HG02840 (cell line): Measurements from ENCODE around the gene STXBP2.

Experiments
- ATAC-seq: cut with Tn5 transposase; IDR thresholded peaks from one replicate; pipeline ENCODE4 v1.9.1; 2021; ENCODE audit warnings: mild to moderate bottlenecking, moderate library complexity, moderate number of reproducible peaks; ENCODE audit not compliant: unreplicated experiment, low FRiP score

Gene STXBP2

DNA sequence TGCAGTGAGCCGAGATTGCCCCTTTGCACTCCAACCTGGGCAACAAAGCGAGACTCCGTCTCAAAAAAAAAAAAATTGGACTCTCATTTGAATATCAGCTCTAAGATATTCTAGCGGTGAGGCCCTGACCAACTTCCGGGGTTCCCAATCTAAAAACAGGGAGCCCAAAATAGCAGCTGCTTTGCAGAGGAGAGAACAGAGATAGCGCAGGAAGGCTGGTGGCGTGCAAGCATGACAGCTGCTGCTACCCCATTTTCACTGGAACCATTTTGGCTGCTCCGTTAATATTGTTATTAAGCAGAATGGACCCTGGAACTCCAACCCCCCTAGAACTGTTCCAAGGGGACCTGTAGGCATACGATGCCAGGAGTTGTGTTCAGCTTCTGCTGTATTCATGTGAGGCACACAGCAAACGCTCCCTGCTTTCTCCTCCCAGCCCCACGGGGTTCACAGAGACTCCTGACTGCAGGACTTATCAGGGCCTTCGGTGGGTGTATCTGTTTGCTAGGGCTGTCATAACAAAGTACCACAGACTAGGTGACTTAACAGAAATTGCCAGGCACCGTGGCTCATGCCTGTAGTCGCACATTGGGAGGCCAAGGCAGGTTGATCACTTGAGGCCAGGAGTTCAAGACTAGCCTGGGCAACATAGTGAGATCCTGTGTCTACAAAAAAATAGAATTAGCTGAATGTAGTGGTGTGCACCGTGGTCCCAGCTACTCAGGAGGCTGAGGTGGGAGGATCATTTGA lies 11.5 kb downstream of the STXBP2 start:
- no peak for ATAC-seq

DNA sequence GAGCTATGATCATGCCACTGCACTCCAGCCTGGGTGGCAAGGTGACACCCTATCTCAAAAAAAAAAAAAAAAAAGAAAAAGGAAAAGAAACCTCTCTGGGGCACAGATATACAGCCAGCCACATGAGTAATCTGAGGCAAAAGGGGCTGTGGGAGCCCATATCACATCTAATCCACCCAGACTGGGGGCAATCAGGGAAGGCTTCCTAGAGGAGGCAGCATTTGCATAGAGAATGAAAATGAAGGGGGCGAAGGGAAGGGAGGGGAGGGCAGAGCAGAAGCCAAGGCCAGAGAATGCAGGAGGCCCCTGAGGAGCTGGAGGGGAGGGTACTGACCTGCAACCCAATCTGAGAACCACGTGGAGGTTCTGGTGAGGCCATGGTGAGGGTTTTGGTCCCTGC lies 13.2 kb downstream of the STXBP2 start:
- no peak for ATAC-seq

DNA sequence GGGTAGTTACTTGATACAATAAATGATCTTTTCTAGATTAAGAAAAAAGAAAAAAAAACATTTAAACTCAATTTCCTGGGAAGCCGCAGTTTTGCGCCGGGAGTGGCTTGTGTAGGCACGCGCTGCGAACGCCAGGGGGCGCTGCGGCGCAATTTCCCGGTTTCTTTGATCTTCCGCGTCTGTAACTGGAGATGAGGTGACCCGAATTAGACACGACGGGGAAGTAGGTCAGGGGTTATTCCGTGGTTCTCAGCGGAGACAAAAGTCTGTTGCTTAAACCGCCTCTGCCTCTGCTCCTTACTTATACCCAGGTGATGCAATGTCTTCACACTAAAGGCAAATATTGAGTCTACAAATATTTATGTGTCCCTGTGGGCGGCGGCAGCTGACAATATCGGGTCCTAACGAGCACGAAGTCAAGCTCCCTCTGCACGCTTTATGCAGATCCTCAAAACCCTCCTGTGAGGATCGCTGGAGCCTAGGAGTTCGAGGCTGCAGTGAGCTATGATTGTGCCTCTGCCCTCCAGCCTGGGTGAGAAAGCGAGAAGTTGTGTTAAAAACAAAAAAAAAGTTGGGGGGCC lies 15.2 kb downstream of the STXBP2 start:
- ATAC-seq, result no peak

DNA sequence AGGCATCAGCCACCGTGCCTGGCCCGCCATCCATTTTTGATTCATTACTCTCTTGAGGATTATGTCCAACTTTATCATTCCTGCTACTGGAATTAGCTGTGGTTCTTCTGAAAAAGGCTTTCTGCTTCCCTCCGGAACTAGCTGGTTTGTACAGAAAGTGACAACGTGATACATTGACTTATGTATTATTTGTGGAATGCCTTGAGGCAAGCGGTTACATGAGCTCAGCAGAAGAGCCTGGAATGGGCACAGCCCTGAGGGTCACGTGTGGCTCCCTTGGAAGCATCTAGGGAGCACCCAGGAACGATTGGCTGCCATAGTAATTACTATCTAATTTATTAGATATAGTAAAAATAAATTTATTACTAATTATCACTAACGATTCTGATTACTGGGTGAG lies 17.5 kb downstream of the STXBP2 start:
- ATAC-seq, result no peak

DNA sequence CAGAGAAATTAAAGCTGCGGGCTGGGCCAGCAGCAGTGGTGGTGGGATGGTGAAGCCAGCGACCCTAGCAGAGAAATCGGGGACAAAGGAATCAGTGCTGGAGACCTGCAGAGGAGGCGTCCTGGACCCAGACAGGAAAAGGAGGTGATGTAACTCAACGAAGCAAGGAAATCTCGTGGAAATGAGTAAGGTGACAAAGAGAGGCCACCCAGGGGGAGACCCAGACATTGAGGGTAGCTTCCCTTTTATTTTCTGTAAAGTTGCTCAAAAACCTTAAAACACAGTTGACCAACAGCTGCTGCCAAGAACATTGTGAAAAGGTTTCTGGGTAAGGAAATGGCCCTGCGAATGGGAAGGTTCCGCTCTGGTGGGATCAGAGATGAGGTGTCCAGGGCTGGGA lies 18.7 kb downstream of the STXBP2 start:
- no peak for ATAC-seq

DNA sequence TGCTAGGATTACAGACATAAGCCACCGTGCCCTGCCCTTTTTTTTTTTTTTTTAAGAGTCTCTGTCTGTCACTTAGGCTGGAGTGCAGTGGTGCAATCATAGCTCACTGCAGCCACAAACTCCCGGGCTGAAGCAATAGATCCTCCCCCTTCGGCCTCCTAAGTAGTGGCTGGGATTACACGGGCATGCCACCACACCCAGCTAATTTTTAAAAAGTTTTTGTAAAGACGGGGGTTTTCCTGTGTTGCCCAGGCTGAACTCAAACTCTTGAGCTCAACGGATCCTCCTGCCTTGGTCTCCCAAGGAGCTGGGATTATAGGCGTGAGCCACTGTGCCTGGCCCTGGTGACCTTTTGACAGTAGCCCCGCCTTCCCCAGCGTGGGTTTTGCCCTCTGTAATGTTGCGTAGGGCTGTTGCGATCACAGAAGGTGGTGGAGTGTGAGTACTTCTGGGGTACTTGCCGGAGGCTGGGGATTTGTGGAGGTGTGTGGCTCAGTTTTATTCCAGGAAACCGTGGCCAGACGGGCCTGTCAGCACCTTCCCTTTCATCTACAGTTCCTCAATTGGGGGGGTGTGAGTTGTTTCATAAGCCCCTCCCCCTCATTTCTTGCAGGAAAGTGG lies 20.3 kb downstream of the STXBP2 start:
- ATAC-seq, result no peak

DNA sequence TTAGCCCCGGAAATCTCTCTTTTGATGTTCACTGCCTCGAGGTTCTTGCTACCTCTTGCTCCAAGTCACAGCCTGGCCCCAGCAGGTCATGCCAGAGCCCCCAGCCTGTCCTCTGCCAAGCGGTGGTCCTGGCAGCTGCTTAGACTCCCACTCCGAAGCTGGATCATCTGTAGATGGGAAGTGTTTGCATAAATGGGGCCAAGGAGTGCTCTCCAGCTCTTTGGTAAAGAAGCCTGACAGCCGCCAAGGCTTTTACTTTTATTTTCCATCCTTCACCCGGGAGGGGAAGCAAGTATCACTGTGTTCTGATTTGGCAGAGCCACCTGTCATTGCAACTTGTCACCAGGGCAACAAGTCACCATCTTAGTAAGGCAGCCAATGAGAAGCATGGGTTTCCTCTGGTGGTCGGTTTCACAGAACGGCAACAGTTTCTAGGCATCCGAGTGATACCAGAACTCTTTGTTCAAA lies 21.3 kb downstream of the STXBP2 start:
- no peak for ATAC-seq

DNA sequence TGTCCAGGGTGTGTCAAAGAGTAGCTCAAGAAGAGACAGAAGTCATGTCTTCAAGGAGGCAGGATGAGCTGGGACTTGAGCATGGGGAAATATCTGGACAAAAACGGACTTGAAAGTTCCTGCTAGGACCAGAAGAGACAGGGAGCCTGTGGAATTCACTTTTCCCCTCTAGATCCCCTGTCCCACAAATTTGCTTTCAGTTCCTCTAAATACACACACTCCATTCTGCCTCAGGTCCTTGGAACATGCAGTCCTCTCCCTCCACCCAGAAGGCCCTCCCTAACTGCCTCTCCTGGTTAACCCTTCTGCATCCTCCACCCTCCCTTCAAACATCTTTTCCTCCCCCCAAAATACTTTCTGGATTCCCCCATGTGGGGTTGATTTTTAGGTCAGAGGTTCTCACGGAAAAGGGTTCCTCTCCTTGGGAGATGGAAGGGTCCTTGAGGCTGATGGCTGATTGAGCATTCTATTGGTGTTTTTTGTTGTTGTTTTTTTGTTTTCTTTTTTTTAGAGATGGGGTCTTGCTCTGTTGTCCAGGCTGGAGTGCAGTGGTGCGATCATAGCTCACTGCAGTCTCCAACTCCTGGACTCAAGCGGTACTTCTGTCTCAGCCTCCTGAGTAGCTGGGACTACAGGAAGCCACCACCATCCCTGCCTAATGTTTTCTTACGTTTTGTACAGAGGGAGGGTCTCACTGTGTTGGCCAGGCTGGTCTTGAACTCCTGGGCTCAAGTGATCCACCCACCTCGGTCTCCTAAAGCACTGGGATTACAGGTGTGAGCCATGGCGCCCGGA lies 25.0 kb downstream of the STXBP2 start:
- no peak for ATAC-seq

DNA sequence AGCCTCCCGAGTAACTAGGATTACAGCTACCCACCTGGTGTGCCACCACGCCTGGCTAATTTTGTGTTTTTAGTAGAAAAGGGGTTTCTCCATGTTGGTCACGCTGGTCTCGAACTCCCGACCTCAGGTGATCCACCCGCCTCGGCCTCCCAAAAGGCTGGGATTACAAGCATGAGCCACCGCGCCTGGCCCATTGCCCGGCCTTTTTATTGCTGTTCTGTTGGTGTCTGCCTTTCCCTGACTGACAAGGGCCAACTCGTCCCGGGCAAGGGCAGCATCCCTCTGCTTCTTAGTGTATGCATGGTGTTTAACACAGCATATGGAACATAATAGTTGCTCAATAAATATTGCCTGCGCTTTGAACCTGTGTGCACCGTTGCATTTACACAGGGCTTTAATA lies 25.7 kb downstream of the STXBP2 start:
- ATAC-seq, result no peak

DNA sequence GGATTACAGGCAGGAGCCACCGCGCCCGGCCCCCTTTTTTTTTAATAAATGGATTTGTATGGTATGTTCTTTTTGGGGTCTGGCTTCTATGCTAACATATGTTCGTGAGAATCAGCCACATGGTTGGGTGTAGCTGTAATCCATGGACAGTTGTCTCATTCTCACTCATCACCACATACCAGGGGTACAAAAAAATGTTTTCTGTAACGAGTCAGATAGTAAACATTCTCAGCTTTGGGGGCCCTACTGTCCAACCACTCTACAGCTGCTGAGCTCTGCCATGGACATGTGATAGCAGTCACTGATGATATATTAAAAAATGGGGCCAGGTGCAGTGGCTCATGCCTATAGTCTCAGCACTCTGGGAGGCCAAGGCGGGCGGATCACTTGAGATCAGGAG lies 26.8 kb downstream of the STXBP2 start:
- no peak for ATAC-seq

DNA sequence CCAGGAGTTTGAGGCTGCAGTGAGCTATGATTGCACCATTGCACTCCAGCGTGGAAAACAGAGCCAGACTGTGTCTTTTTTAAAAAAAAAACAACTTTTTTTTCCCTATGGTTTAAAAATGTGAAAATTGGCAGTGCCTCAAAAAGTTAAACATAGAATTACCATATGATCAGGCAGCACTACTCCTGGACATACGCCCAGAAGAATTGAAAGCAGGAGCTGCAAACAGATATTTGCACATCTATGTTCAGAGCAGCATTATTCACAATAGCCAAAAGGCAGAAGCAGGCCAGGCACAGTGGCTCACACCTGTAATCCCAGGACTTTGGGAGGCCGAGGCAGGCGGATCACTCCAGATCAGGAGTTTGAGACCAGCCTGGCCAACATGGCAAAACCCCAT lies 28.2 kb downstream of the STXBP2 start:
- ATAC-seq, result no peak

DNA sequence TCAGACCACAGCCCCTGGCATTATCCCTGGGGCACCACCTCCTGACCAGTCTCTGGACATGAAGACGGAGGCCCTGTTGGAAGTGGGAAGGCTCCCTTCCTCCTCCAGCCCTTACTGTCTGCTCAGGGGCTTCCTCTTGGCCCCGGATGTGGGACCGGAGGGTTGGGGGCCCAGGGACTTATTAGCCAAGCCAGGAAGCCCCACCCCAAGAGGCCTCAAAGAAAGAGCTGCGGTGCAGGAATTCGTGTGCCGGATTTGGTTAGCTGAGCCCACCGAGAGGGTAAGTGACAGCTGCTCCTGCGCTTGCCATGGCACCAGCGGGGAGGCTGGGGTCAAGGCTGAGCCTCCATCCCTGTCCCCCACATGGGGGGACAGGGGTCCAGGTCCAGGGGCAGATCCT lies 31.9 kb downstream of the STXBP2 start, which contains the start of gene RETN:
TSS of gene RETN (plus strand) at position 208 of the 400 bp plus-strand sequence. CDS start 278 bp downstream, outside the sequence.
- ATAC-seq, result no peak

DNA sequence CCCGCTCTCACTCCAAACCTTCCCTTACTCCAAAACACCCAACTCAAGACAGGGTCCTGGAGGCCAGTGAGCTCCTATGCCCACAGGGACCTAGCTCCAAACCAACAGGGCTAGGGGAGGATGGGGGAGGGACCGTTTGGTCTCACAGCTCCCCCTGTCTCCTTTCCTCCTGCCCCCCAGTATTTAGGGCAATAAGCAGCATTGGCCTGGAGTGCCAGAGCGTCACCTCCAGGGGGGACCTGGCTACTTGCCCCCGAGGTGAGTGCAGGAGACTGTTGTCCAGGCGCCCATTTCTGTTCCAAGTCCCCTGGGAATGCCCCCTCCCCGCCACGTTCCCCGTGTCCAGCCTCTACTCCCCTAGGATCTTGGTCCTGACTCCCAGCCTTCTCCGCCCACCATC lies 32.7 kb downstream of the STXBP2 start:
- ATAC-seq, result no peak

DNA sequence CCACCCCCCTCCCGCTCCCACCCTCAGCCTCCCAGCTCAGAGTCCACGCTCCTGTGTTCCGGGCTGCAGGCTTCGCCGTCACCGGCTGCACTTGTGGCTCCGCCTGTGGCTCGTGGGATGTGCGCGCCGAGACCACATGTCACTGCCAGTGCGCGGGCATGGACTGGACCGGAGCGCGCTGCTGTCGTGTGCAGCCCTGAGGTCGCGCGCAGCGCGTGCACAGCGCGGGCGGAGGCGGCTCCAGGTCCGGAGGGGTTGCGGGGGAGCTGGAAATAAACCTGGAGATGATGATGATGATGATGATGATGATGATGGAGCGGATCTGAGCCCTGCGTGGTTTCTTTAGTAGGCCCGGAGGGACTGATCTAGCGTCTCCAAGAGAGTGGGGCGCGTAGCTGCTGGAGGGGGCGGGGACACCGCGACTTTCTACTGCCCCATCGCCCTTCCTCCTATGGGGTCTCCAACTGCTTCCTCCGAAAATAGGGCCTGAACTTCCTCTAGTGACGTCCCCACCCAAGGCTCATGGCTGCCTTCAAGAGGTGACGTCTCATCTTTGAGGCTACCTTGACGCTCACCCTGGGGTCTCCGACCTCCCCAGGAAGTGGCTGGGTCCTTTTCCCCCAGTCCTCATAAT lies 33.4 kb downstream of the STXBP2 start:
- ATAC-seq, result no peak

DNA sequence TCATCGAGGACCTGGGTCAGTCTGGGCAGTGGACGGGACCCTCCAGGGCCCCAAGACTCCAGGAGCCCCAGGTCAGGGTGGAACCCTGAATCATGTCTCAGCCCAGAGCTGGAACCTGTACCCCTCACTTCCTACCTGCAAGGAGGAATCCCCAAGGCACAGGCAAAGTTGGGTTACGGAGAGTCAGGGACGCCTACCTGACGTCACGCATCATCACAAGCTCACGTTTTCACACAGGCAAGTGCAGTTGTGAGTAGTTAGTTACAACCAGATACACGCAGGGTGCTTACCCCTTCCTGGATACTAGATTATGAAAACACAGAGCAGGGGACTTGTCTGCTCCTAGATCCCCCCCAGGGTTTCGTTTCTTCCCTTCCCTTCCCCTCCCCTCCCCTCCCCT lies 33.9 kb downstream of the STXBP2 start:
- no peak for ATAC-seq

DNA sequence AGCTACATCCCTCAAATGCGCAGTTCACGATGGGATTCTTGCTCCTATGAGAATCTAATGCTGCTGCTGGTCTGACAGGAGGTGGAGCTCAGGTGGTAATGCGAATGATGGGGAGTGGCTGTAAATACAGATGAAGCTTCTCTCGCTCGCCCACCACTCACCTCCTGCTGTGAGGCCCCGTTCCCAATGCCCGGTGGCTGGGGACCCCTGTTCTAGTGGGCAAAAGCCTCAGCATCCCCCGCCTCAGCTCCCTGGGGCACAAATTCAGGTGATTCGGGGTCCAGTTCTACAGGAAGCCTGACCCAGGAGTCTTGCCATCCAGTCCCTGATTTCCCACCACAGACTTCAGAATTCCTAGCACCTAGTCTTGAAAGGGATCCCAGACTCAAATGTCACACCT lies 35.6 kb downstream of the STXBP2 start:
- ATAC-seq, result no peak

DNA sequence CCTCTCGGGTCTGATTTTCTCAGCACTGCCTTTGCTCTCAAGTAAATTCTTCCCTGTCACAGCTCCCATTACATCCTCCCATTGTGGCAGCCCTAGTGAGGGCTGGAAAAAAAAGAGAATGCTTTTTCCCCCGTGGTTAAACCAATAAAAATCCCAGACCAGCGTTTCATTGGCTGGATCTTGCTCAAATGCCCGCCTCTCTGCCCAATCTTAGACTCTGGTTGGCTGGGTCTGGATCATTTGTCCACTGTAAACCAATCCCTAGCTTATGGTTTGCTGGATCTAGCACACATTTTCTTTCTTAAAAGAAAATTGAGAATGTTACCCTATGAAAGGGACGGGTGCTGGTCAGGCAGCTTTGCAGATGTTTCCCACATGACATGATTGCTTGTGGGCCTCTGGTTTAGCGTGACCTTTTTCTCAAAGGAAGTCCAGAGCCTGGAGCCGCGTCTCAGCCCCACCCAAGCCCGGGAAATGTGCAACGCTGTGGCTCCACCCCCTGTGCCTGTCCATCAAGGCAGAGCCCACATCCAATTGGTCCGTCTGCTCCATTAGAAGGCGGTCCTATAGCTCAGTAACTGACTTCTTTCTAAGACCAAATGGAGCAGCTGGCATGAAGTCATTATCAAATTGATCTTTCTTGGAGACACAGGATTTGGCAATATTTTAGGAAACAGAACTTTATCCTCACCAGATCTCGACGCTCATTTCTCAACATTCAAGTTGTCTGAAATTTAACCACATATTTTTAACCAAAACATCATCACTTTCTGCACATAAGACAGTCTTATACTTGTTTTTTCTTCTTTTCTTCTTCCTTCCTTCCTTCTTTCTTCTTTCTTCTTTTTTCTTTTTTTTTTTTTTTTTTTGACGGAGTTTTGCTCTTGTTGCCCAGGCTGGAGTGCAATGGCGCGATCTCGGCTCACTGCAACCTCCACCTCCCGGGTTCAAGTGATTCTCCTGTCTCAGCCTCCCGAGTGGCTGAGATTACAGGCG lies 37.4 kb downstream of the STXBP2 start:
- ATAC-seq, result no peak

DNA sequence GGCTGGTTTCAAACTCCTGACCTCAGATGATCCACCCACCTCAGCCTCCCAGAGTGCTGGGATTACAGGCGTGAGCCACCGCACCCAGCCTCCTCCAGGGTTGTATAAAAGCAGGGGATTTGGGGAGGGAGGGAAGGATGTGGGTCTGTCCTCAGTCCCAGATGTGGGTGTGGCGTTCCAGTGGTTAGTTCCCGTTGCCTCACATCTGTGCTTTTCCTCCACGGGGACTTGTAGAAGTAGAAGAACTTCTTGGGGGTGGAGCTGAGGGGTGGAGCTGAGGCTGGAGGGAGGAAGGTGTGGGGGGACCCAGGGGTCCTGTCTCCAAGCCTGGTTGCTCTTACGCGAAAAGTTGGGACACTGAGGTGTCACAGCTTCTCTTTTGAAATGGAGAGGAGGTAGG lies 39.5 kb downstream of the STXBP2 start:
- no peak for ATAC-seq

DNA sequence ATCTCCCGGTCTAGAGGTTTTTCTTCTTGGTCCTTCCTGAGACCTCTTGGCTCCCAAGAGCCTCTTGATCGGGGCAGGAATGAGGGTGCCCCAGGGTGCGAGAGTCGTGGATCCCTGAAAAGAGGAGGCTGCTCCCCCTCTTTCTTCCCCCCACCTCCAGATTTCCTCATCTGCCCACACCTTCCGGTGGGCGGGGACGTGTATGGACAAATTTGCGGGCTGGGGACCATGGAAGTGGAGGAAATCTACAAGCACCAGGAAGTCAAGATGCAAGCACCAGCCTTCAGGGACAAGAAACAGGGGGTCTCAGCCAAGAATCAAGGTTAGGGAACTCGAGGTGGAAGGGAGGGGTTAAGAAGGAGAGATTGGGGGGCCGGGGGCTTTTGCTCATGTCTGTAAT lies 39.9 kb downstream of the STXBP2 start, which contains the start of gene MCEMP1:
TSS of gene MCEMP1 (plus strand) at position 237 of the 400 bp plus-strand sequence. CDS start at position 268, 31 bp downstream.
- no peak for ATAC-seq
